ENCODE results near the gene NFIA.

The NFIA gene

DNA sequence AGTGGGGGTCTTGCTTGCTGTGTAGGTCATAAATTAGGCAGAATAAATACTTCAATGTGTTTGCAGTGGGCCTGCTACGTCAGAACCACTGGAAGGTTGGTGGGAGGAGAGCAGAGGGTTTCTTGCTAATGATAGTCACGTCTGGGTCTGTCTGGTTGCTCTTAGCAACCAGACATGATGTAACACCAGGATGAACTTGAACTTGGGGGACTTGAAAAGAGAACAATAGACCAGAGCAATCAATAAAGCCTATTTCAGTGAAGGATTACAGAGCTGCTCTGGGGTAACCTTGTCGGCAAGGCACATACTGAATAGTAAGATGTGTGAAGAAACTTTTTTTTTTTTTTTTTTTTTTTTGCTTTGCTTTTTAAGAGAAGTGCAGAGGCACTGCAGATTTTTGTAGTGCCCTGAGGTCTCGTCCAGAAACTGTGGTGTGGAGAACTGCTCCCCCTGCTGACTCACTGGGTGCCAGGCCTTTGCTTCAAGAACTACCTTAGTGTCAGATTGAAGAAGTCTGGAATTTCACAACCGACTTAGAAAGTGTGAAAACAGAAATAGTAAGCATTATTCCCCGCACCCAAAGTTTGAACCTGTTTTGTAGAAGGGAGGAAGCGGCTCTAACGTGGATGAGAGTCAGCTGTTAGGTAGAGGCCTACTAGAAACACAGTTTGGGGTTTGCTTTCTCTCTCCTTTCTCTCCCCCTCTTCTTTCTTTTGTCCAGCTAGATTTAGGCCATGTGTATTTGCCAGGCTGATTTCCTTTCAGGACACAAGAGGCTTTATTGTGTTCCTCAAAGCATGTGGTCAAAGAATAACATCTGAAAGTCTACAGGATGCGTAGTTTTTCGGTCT is 371.0 kb downstream of the NFIA start:
- TF ChIP-seq, protein P1, sequence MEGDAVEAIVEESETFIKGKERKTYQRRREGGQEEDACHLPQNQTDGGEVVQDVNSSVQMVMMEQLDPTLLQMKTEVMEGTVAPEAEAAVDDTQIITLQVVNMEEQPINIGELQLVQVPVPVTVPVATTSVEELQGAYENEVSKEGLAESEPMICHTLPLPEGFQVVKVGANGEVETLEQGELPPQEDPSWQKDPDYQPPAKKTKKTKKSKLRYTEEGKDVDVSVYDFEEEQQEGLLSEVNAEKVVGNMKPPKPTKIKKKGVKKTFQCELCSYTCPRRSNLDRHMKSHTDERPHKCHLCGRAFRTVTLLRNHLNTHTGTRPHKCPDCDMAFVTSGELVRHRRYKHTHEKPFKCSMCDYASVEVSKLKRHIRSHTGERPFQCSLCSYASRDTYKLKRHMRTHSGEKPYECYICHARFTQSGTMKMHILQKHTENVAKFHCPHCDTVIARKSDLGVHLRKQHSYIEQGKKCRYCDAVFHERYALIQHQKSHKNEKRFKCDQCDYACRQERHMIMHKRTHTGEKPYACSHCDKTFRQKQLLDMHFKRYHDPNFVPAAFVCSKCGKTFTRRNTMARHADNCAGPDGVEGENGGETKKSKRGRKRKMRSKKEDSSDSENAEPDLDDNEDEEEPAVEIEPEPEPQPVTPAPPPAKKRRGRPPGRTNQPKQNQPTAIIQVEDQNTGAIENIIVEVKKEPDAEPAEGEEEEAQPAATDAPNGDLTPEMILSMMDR (IDR thresholded peaks at IDR 0.05; ENCODE audit: low read depth, low read length), result peak; percentile 75
- peak; percentile 97 to 98 for DNase-seq (ENCODE audit: low read depth in 2 of 2)
- H3K4me3 ChIP-seq (replicated peaks in 1 of 2; ENCODE audit: low read depth in 2 of 2, low read length in 2 of 2), result no peak overlapping the region

DNA sequence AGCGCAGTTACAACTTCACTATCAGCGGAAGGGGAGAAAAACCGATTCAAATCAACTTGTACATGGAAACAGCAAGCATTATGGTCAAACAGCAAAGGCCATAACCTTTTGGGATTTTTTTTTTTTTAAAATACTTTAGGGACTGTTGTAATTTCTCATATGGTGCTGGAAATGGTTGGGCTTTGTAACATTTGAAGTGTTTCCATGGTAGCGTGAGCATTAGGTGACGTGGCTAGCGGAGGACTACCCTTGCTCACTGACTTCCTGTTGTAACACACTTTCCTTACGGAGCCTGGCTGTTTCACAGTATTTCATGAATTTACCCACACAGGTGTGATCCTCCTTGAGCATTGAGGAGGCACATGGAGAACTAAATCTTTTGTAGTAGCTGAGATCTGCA is 373.0 kb downstream of the NFIA start:
- TF ChIP-seq, protein P1 (IDR thresholded peaks at IDR 0.05; ENCODE audit: low read depth, low read length), result no peak
- peak in 1 of 2 donors; percentile 72 for DNase-seq (ENCODE audit: low read depth in 2 of 2)
- no peak overlapping the region for H3K4me3 ChIP-seq (replicated peaks in 1 of 2; ENCODE audit: low read depth in 2 of 2, low read length in 2 of 2)

DNA sequence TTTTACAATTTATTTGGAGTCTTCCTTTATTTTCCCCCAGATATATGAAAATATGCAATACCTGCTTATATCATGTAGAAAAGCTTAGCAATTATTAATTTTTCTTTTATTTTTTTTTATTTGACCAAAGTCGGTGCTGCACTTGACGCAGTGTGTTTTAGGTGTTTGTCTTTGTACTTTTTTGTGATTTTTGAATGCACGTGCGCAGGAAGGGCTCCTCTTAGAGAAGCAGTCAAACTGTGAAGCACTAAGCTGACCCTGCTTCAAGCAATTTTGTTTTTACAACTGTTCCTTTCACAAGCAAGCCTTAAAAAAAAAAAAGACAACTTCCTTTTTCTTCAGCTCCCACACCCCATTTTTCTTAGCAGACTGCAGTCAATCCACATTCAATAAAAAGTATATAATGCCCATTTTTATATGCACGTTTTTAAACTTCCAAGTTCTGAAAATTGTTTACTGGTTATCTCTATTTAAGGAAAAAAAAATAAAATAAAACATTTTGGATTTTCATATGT is 375.2 kb downstream of the NFIA start:
- no peak overlapping the region for H3K4me3 ChIP-seq (replicated peaks in 1 of 2; ENCODE audit: low read depth in 2 of 2, low read length in 2 of 2)
- TF ChIP-seq, protein P1 (IDR thresholded peaks at IDR 0.05; ENCODE audit: low read depth, low read length), result no peak
- no peak for DNase-seq (ENCODE audit: low read depth in 2 of 2)

DNA sequence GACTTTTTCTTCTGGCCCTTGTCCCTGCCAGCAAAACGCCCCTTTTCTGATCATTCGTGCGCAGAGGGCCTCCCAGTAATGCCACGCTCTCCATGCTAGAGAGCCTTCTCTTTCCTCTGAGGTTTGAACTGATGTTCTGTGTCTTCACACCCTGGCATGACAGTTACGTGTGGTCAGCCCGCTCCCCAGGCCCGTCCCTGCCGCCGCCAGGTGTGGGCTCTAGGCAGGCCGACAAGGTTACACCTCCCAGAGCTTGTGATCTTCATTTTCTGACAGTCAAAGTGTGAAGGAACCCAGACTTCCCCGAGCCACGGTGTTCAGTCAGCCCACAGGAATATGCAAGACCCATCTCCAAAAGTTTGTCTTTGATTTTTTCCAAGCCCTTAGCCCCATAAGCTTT is 377.0 kb downstream of the NFIA start:
- DNase-seq (ENCODE audit: low read depth in 2 of 2), result no peak
- TF ChIP-seq, protein P1 (IDR thresholded peaks at IDR 0.05; ENCODE audit: low read depth, low read length), result no peak
- H3K4me3 ChIP-seq (replicated peaks in 1 of 2; ENCODE audit: low read depth in 2 of 2, low read length in 2 of 2), result no peak overlapping the region

DNA sequence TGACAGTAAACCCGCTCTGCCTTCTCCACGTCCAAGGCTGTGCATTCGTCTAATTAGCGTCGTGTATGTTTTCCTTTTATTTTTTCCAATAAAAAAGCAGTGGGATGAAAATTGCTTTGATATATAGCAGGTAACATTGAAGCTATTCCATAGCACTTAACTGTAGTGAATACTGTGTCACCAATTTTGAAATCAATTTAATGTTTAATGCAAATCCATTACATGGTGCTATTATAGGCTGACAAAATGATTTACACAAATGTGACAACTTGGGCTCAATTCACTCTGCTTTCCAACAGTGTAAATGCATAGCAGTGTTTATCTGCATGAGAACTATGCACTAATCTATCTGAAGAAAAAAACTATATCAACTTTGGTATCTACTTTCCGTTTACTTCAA is 377.8 kb downstream of the NFIA start:
- TF ChIP-seq, protein P1 (IDR thresholded peaks at IDR 0.05; ENCODE audit: low read depth, low read length), result no peak
- H3K4me3 ChIP-seq (replicated peaks in 1 of 2; ENCODE audit: low read depth in 2 of 2, low read length in 2 of 2), result no peak overlapping the region

DNA sequence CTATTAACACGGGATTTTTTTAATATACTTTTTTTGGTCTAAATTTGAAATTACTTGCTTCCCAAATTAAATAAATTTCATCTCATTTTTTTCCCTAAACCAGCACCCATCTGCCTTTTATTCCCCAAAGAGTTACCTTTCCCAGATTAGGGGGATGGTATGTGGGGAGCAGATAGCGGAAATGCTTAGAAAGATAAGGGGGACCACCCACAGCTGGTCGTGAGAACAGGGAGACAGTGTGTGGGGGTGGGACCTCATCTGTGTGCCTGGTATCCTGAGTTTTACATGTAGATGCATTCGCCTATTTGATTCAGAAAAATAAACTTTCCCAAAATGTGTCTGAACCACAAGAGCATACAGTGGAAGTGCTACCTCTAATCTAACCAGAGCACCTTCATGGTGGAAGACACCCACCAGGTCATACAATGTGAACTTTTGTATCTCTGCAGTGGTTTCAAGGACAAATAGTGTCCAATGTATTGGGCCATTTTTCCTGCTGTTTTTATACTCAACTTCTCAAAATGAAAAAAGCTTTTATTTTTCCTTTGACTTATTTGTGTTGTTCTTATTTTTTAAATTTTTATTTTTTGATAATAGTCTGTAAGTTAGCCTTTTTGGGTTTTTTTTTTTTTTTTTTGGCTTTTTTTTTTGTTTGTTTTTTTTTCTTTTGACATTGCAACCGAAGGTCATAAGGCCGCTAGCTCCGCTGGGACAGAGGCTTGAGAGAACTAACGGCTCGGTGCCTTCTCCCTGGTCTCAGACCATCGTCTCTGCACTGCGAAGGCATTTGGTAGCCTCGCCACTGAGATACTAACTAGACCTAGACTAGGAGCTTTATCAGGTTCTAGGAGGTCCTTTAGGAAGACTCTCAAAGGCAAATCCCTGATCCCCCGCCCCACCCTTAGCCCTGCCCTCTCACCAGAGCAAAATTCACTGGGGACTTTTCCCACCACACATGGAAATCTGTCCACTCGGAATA is 379.3 kb downstream of the NFIA start:
- TF ChIP-seq, protein P1 (IDR thresholded peaks at IDR 0.05; ENCODE audit: low read depth, low read length), result no peak
- DNase-seq (ENCODE audit: low read depth in 2 of 2), result no peak
- H3K4me3 ChIP-seq (replicated peaks in 1 of 2; ENCODE audit: low read depth in 2 of 2, low read length in 2 of 2), result no peak overlapping the region

More for the DNA sequence above, 377.8 kb downstream of the NFIA start:
- no peak for DNase-seq (ENCODE audit: low read depth in 2 of 2)
